Neural progenitor cell (in vitro differentiated cells): ENCODE data around the gene C1QTNF7.

Source experiments
- CTCF ChIP-seq: fragments of 200-600 bp; sonication (generic); IDR thresholded peaks from 2 replicates; pipeline ENCODE4 v1.5.1; 2017; ENCODE audit warnings: antibody characterized with exemption, mild to moderate bottlenecking
- EZH2 ChIP-seq: fragments of 200-600 bp; sonication (generic); IDR thresholded peaks from 2 replicates; pipeline ENCODE4 v1.6.1; 2017; ENCODE audit warnings: antibody characterized with exemption, mild to moderate bottlenecking, moderate library complexity

- TF ChIP-seq EZH2 (no peak), CTCF (no peak)
Observed at GRCh38 chr4:15413010-15413622, 14.7 kb upstream of the C1QTNF7 start.
